A549 (cell line): ENCODE data around the gene CHPF. TPM values are rescaled to one million over a fixed set of nuclear protein-coding genes. Genes with fewer than 3 reads are reported as not detected.

Experiments used
- ATAC-seq, 2 experiments: fragments of 200-7000 bp in 1 of 2; fragments of >200 bp in 1 of 2; cut with Nextera tagmentation in 1 of 2; cut with Tn5 transposase in 1 of 2; 3 replicates each; pipeline versions ENCODE4 v1.8.0 to v1.9.1; 2018 to 2020; ENCODE audit warnings: mild to moderate bottlenecking in 1 of 2, moderate library complexity in 1 of 2
- CTCF ChIA-PET: fragments of 300-600 bp; sonication (Branson Sonifier 250); formaldehyde crosslinking; extraction: SDS; loops from one replicate; lab custom pipeline; 2021; ENCODE audit warnings: antibody characterized with exemption, inconsistent platforms; lab: Yijun Ruan, JAX
- POLR2A ChIA-PET: fragments of 350-600 bp; formaldehyde crosslinking; extraction: SDS; loops from one replicate; lab custom pipeline; 2021; ENCODE audit warnings: antibody characterized with exemption, inconsistent platforms; lab: Yijun Ruan, JAX
- DNase-seq, 2 experiments: peaks; one replicate each; pipeline versions ENCODE4 v3.0.0 to v3.0.0-alpha.2; 2011 to 2016; ENCODE audit warnings: low read depth in 1 of 2, low spot score in 1 of 2
- FAIRE-seq: peaks from 2 replicates; lab custom pipeline; 2011; peaks lifted over from hg19 to GRCh38; lab: Jason Lieb, UNC
- H3K27ac ChIP-seq, 2 experiments: fragments of >200 bp; sonication (Bioruptor Twin); formaldehyde crosslinking; 3 replicates each; pipeline ENCODE4 v1.5.1; 2016 to 2017
- H3K4me1 ChIP-seq: fragments of >200 bp; sonication (Bioruptor Twin); formaldehyde crosslinking; 3 replicates; pipeline ENCODE4 v1.6.1; 2016
- H3K4me2 ChIP-seq: fragments of >200 bp; sonication (Bioruptor Twin); formaldehyde crosslinking; 3 replicates; pipeline ENCODE4 v1.6.1; 2016
- H3K4me3 ChIP-seq: fragments of >200 bp; sonication (Bioruptor Twin); formaldehyde crosslinking; 3 replicates; pipeline ENCODE4 v1.5.1; 2016
- H3K9me3 ChIP-seq: fragments of >200 bp; sonication (Bioruptor Twin); formaldehyde crosslinking; 3 replicates; pipeline ENCODE4 v1.6.1; 2016
- BHLHE40 ChIP-seq: IDR thresholded peaks from 2 replicates; pipeline ENCODE4 v1.6.1; 2012; ENCODE audit warnings: low read depth, low read length, inconsistent platforms
- CBX8 ChIP-seq: fragments of 200-600 bp; sonication (generic); IDR thresholded peaks from 2 replicates; pipeline ENCODE4 v1.6.1; 2016
- CEBPB ChIP-seq, 2 experiments: fragments of >200 bp in 1 of 2; sonication (Bioruptor Twin) in 1 of 2; formaldehyde crosslinking in 1 of 2; IDR thresholded peaks; 2 replicates each; pipeline ENCODE4 v1.6.1; 2012 to 2016
- ESRRA ChIP-seq: fragments of 150-350 bp; IDR thresholded peaks from 2 replicates; pipeline ENCODE4 v1.6.1; 2014; ENCODE audit warnings: mild to moderate bottlenecking, low read length, borderline replicate concordance
- FOXS1 ChIP-seq: fragments of 250-450 bp; sonication (Bioruptor Pico); IDR thresholded peaks from 2 replicates; pipeline ENCODE4 v1.5.0; 2020; ENCODE audit warnings: mild to moderate bottlenecking, moderate library complexity
- HOXA7 ChIP-seq: fragments of 250-450 bp; sonication (Bioruptor Pico); IDR thresholded peaks from 2 replicates; pipeline ENCODE4 v1.5.0; 2020; ENCODE audit warnings: mild to moderate bottlenecking, moderate library complexity
- HOXB5 ChIP-seq: fragments of 250-450 bp; sonication (Bioruptor Pico); IDR thresholded peaks from 2 replicates; pipeline ENCODE4 v1.5.0; 2020; ENCODE audit warnings: mild to moderate bottlenecking, moderate library complexity
- JUN ChIP-seq, 2 experiments: fragments of >200 bp; sonication (Bioruptor Twin); formaldehyde crosslinking; IDR thresholded peaks; 2 replicates in 1 of 2; 3 replicates in 1 of 2; pipeline ENCODE4 v1.6.1; 2016 to 2017
- MAZ ChIP-seq: fragments of 150-350 bp; IDR thresholded peaks from 2 replicates; pipeline ENCODE4 v1.6.1; 2014; ENCODE audit warnings: antibody characterized with exemption, low read depth, low read length, borderline replicate concordance
- POLR2AphosphoS2 ChIP-seq: conservative IDR thresholded peaks from 2 replicates; pipeline ENCODE4 v1.6.1; 2012; ENCODE audit warnings: low read length, improper control_type of control experiment, inconsistent platforms
- RCOR1 ChIP-seq: fragments of 150-350 bp; IDR thresholded peaks from 2 replicates; pipeline ENCODE4 v1.6.1; 2014; ENCODE audit warnings: antibody characterized with exemption, low read length, low read depth
- SMC3 ChIP-seq: fragments of >200 bp; sonication (Bioruptor Twin); formaldehyde crosslinking; IDR thresholded peaks from 3 replicates; pipeline ENCODE4 v1.6.1; 2018; ENCODE audit warnings: inconsistent platforms
- TP53 ChIP-seq: fragments of 250-450 bp; sonication (Bioruptor Pico); IDR thresholded peaks from 2 replicates; pipeline ENCODE4 v1.5.0; 2021; ENCODE audit warnings: mild to moderate bottlenecking, moderate library complexity
- WGBS: methylation state at CpG from one replicate; pipeline ENCODE4 v1.1.6; 2017; ENCODE audit errors: missing lambda C conversion rate; 5-methylcytosine and 5-hydroxymethylcytosine counted together
- polyA plus RNA-seq, 4 experiments: library from polyadenylated mRNA; depleted of rRNA in 3 of 4; stranded (reverse); fragments of >200 nt; fragmentation: RNase III in 1 of 4; extraction: RNeasy Plus Mini Kit Qiagen cat#74134 plus additional on column Dnase treatment in 1 of 4; gene quantifications; 2 replicates in 3 of 4; 3 replicates in 1 of 4; pipeline ENCODE4 v1.2.3, GENCODE V29; 2011 to 2017
- TF ChIP-seq, protein P1 (sequence below): fragments of >200 bp; sonication (Bioruptor Twin); formaldehyde crosslinking; IDR thresholded peaks from 3 replicates; pipeline ENCODE4 v1.6.1; 2016
- TF ChIP-seq, protein P2 (sequence below): fragments of >200 bp; sonication (Bioruptor Twin); formaldehyde crosslinking; IDR thresholded peaks from 2 replicates; pipeline ENCODE4 v1.6.1; 2016
- TF ChIP-seq, protein P3 (sequence below): fragments of 450-650 bp; IDR thresholded peaks from 2 replicates; pipeline ENCODE4 v1.6.1; 2014; ENCODE audit warnings: antibody characterized with exemption
- TF ChIP-seq, protein P4 (sequence below): IDR thresholded peaks from 2 replicates; pipeline ENCODE4 v1.6.1; 2012; ENCODE audit warnings: low read depth, borderline replicate concordance
- TF ChIP-seq, protein P5 (sequence below): IDR thresholded peaks from 2 replicates; pipeline ENCODE4 v1.6.1; 2012
- TF ChIP-seq, protein P6 (sequence below): fragments of 150-350 bp; IDR thresholded peaks from 2 replicates; pipeline ENCODE4 v1.6.1; 2014; ENCODE audit warnings: low read depth, mild to moderate bottlenecking, low read length

CHPF gene
- polyA plus RNA-seq, 2 of the 4 experiments (the other 2 are of a cell fraction), result 9.0 to 14.8 TPM

DNA sequence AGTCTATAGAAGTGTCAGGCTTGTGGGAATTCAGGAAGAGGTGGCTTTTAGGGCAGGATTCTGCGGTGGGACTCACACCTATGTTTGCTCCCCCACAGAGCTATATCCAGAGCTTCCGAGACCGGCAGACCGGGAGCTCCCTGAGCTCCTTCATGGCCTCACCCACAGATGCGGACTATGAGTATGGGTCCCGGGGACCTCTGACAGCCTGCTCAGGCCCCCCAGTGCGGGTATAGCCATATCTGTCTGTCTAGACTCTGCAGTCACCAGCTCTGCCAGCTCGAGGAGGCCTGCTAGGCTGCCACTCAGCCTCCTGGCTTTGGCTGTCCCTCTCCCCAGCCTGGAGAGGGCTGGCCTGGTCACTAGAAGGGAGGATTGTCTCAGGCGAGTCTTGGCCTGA lies 6.0 kb upstream of the CHPF start (continued):
- TF ChIP-seq, protein P1, sequence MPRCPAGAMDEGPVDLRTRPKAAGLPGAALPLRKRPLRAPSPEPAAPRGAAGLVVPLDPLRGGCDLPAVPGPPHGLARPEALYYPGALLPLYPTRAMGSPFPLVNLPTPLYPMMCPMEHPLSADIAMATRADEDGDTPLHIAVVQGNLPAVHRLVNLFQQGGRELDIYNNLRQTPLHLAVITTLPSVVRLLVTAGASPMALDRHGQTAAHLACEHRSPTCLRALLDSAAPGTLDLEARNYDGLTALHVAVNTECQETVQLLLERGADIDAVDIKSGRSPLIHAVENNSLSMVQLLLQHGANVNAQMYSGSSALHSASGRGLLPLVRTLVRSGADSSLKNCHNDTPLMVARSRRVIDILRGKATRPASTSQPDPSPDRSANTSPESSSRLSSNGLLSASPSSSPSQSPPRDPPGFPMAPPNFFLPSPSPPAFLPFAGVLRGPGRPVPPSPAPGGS, result no peak
- TF ChIP-seq, protein P2, sequence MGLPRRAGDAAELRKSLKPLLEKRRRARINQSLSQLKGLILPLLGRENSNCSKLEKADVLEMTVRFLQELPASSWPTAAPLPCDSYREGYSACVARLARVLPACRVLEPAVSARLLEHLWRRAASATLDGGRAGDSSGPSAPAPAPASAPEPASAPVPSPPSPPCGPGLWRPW, result no peak
- TF ChIP-seq POLR2AphosphoS2, result no peak

DNA sequence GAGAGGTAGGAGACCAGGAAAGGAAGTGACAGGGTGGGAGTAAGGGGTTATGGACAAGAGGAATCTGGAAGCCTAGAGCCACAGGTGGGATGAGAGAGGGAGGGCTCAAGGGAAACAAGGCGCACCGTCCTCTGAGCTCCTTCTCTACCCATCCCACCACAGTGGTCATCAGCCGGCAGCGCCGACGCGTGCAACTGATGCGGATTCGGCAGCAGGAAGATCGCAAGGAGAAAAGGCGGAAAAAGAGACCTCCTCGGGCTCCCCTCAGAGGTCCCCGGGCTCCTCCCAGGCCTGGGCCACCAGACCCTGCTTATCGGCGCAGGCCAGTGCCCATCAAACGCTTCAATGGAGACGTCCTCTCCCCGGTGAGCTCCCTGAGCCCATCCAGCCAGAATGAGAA lies 5.4 kb upstream of the CHPF start:
- Histone ChIP-seq H3K9me3 (no peaks in the 10 kb centered on the region), H3K4me3 (no peak overlapping the region)
- no peak for FAIRE-seq
- TF ChIP-seq FOXS1 (CRISPR knock-in tag), result no peak
- TF ChIP-seq RCOR1, result no peak
- no peak for TF ChIP-seq HOXA7 (CRISPR knock-in tag)
- TF ChIP-seq, protein P3, sequence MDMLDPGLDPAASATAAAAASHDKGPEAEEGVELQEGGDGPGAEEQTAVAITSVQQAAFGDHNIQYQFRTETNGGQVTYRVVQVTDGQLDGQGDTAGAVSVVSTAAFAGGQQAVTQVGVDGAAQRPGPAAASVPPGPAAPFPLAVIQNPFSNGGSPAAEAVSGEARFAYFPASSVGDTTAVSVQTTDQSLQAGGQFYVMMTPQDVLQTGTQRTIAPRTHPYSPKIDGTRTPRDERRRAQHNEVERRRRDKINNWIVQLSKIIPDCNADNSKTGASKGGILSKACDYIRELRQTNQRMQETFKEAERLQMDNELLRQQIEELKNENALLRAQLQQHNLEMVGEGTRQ, result no peak
- TF ChIP-seq, protein P4, sequence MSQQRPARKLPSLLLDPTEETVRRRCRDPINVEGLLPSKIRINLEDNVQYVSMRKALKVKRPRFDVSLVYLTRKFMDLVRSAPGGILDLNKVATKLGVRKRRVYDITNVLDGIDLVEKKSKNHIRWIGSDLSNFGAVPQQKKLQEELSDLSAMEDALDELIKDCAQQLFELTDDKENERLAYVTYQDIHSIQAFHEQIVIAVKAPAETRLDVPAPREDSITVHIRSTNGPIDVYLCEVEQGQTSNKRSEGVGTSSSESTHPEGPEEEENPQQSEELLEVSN, result no peak
- TF ChIP-seq, protein P5, sequence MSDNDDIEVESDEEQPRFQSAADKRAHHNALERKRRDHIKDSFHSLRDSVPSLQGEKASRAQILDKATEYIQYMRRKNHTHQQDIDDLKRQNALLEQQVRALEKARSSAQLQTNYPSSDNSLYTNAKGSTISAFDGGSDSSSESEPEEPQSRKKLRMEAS, result no peak
- no peak for TF ChIP-seq TP53 (CRISPR knock-in tag)
- TF ChIP-seq, all 56 proteins: peak for 0
- ATAC-seq, result no peak
- 78% methylated on average over 18 of the region's 18 CpGs for WGBS
- no peak for DNase-seq
- ChIA-PET POLR2A (no interaction called here), CTCF (interaction anchor here (0.7 to 5.8 kb wide), 6 partner anchors 8 to 161 kb away, joined by 3 to 51 read pairs (median 4); partner anchors contain the start of gene DNPEP)
- Histone ChIP-seq H3K4me1 (peaks cover 19% of the 10 kb centered on the region), H3K27ac (no peak overlapping the region), H3K4me2 (no peak overlapping the region)

DNA sequence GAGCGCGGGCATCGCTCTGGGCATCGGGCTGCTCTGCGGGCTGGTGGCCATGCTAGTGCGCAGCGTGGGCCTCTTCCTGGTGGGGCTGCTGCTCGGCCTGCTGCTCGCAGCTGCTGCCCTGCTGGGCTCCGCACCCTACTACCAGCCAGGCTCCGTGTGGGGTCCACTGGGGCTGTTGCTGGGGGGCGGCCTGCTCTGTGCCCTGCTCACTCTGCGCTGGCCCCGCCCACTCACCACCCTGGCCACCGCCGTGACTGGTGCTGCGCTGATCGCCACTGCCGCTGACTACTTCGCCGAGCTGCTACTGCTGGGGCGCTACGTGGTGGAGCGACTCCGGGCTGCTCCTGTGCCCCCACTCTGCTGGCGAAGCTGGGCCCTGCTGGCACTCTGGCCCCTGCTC lies 4.0 kb upstream of the CHPF start:
- Histone ChIP-seq H3K9me3 (no peaks in the 10 kb centered on the region), H3K4me2 (no peak overlapping the region), H3K4me1 (peaks cover 16% of the 10 kb centered on the region), H3K4me3 (no peak overlapping the region), H3K27ac (no peak overlapping the region)
- ATAC-seq (no peak), DNase-seq (no peak), FAIRE-seq (no peak)
- ChIA-PET POLR2A (no interaction called here), CTCF (interaction anchor here (1.0 to 5.8 kb wide), 2 partner anchors 13 to 94 kb away, joined by 3 to 51 read pairs; no protein-coding TSS in a partner anchor)
- WGBS, result 77% methylated on average over 10 of the region's 26 CpGs
- TF ChIP-seq HOXB5 (CRISPR knock-in tag) (no peak), TP53 (CRISPR knock-in tag) (no peak), SMC3 (no peak), ESRRA (no peak)
- TF ChIP-seq, protein P5, result no peak

DNA sequence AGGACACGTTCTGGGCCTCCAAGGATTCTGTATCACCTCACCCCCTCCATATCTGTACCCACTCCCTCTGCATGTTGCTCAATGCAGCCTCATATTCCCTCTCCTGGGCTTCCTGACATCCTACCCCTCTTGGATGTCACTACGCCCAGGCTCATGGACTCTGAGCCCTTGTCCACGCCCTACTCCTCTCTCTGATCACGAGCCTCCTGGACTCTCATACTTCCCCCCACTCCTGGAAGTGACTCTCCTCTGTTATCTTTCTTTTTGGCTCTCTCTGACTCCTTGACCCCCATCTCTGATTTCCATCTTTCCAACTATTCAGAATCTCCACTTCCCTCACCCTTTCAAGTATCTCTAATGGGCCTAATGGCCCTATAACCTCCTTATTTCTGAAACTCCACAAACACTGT lies 2.3 kb upstream of the CHPF start:
- WGBS, result 1% methylated on average over 4 of the region's 4 CpGs
- DNase-seq (no peak), ATAC-seq (no peak), FAIRE-seq (no peak)
- TF ChIP-seq, protein P5, result no peak
- no peak for TF ChIP-seq MAZ
- TF ChIP-seq CBX8, result no peak
- TF ChIP-seq, protein P3, result no peak
- TF ChIP-seq ESRRA, result no peak
- TF ChIP-seq, protein P6, sequence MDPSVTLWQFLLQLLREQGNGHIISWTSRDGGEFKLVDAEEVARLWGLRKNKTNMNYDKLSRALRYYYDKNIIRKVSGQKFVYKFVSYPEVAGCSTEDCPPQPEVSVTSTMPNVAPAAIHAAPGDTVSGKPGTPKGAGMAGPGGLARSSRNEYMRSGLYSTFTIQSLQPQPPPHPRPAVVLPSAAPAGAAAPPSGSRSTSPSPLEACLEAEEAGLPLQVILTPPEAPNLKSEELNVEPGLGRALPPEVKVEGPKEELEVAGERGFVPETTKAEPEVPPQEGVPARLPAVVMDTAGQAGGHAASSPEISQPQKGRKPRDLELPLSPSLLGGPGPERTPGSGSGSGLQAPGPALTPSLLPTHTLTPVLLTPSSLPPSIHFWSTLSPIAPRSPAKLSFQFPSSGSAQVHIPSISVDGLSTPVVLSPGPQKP, result no peak
- no peak for TF ChIP-seq JUN (IDR thresholded peaks at IDR 0.05)
- TF ChIP-seq CEBPB (IDR thresholded peaks at IDR 0.05), result no peak
- TF ChIP-seq BHLHE40, result no peak
- ChIA-PET POLR2A (no interaction called here), CTCF (interaction anchor here (7.9 to 79.1 kb wide), 3 partner anchors 16 to 76 kb away, joined by 77 to 3291 read pairs (median 164); partner anchors contain the start of genes ASIC4, GMPPA and SPEG)
- H3K4me1 ChIP-seq, result peaks cover 12% of the 10 kb centered on the region
- H3K4me2 ChIP-seq, result no peak overlapping the region
- H3K27ac ChIP-seq, result no peak overlapping the region
- no peaks in the 10 kb centered on the region for H3K9me3 ChIP-seq
- H3K4me3 ChIP-seq, result no peak overlapping the region
